Stimulated activated CD4-positive, alpha-beta T cell treated with anti-CD3 and anti-CD28 coated beads, Interleukin-1b, Interleukin-23, amount 100 ng/mL, for 4 hours (primary cell): ENCODE measurements around the gene WDR3.

Source experiments
- DNase-seq, 2 donors: peaks; one replicate each; pipeline ENCODE4 v3.0.0-alpha.2; 2020; ENCODE audit warnings: low read depth in 2 of 2

WDR3 gene

GRCh38 chr1:117952386-117952785 lies 22.8 kb downstream of the WDR3 start:
- DNase-seq, result no peak

GRCh38 chr1:117959364-117959763 lies 29.8 kb downstream of the WDR3 start:
- DNase-seq, result no peak

- DNase-seq, result no peak
Observed at GRCh38 chr1:117964290-117965038, 34.9 kb downstream of the WDR3 start.

GRCh38 chr1:117967477-117967876 lies 37.9 kb downstream of the WDR3 start:
- no peak for DNase-seq

GRCh38 chr1:117967881-117968280 lies 38.3 kb downstream of the WDR3 start:
- DNase-seq, result no peak

- no peak for DNase-seq
Observed at GRCh38 chr1:117970252-117970651, 40.7 kb downstream of the WDR3 start.

GRCh38 chr1:117971777-117972176 lies 42.2 kb downstream of the WDR3 start:
- DNase-seq, result no peak

- DNase-seq, result no peak
Observed at GRCh38 chr1:117976381-117976780, 46.8 kb downstream of the WDR3 start.

- DNase-seq, result no peak
Observed at GRCh38 chr1:117981455-117982192, 52.1 kb downstream of the WDR3 start.

- no peak for DNase-seq
Observed at GRCh38 chr1:117985239-117985638, 55.7 kb downstream of the WDR3 start.

- no peak for DNase-seq
Observed at GRCh38 chr1:117985973-117986372, 56.4 kb downstream of the WDR3 start.

GRCh38 chr1:118004312-118004711 lies 74.8 kb downstream of the WDR3 start:
- no peak for DNase-seq

GRCh38 chr1:118007391-118007790 lies 77.9 kb downstream of the WDR3 start:
- DNase-seq, result no peak

- DNase-seq, result no peak
Observed at GRCh38 chr1:118008011-118008410, 78.5 kb downstream of the WDR3 start.

- DNase-seq, result no peak
Observed at GRCh38 chr1:118012515-118013124, 83.1 kb downstream of the WDR3 start.

- no peak for DNase-seq
Observed at GRCh38 chr1:118013336-118013735, 83.8 kb downstream of the WDR3 start.

- no peak for DNase-seq
Observed at GRCh38 chr1:118013938-118014337, 84.4 kb downstream of the WDR3 start.
